Heart left ventricle (tissue), 13 donors: ENCODE data around the gene JCHAIN.

Experiments used
- POLR2A ChIP-seq, 2 donors: fragments of 450-650 bp; IDR thresholded peaks; one replicate each; pipeline ENCODE4 v1.6.1; 2017; ENCODE audit warnings: antibody characterized with exemption in 2 of 2, mild to moderate bottlenecking in 2 of 2, moderate library complexity in 2 of 2
- TF ChIP-seq, protein P1 (sequence below), 12 donors: fragments of 200-600 bp; sonication (generic) in 4 of 12; IDR thresholded peaks; one replicate each; pipeline versions ENCODE4 v1.5.0 to v1.8.0; 2018 to 2022; ENCODE audit warnings: antibody characterized with exemption in 12 of 12, mild to moderate bottlenecking in 5 of 12
- donor health status: ischemic (EF 13 %, LVEDD 7.1; RV severe dilation, severe dysfunction).
- donor health status: DM: no; HTN: yes; CAD: no.
- donor health status: DM: no; HTN: no; CAD: no.
- donor health status: ischemic (EF 25% LVEDD 6.9; RV normal size, moderate dysfunction).
- donor health status: ischemic (EF 25% LVEDD 5.7; RV mildly dilated, moderate dysfunction).
- donor health status: ischemic (EF 35%, LVEDD 5.7; RV mildly dilated, moderate dysfunction).
- donor health status: nonischemic (EF 11% LVEDD 7.7; RV severe dilation, severe dysfunction).
- donor health status: DM: yes; HTN: yes; CAD: no.
- donor health status: PGD.
- donor health status: ischemic (EF 29% LVEDD 5.4; RV normal size, mild dysfunction).
- donor health status: nonischemic (EF 23%, LVEDD 6.1; RV moderate dilation, normal function).

DNA sequence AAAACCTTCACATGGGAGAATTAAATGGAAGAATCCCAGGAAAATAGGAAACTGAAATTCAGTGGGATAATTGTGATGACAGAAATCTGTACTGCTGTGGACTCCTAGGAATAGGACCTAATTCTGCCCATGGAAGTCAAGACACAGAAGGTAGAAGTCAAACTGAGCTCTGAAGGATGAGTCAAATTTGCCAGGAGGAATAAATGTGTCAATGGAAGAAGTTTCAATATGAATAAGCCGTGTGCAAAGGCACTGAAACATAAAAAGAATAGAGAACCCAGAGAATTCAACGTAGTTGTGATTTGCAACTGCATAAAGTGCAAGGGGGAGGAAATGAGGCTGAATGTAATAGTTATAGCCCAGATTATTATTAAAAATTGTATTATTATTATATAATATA, 26.1 kb downstream of the JCHAIN start:
- TF ChIP-seq, protein P1, sequence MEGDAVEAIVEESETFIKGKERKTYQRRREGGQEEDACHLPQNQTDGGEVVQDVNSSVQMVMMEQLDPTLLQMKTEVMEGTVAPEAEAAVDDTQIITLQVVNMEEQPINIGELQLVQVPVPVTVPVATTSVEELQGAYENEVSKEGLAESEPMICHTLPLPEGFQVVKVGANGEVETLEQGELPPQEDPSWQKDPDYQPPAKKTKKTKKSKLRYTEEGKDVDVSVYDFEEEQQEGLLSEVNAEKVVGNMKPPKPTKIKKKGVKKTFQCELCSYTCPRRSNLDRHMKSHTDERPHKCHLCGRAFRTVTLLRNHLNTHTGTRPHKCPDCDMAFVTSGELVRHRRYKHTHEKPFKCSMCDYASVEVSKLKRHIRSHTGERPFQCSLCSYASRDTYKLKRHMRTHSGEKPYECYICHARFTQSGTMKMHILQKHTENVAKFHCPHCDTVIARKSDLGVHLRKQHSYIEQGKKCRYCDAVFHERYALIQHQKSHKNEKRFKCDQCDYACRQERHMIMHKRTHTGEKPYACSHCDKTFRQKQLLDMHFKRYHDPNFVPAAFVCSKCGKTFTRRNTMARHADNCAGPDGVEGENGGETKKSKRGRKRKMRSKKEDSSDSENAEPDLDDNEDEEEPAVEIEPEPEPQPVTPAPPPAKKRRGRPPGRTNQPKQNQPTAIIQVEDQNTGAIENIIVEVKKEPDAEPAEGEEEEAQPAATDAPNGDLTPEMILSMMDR (IDR thresholded peaks at IDR 0.05): no peak
- no peak for TF ChIP-seq POLR2A (IDR thresholded peaks at IDR 0.05)
